NB4 (cell line): ENCODE data around the gene SHISA6.

Source experiments
- CTCF ChIP-seq: IDR thresholded peaks from one replicate; pipeline ENCODE4 v1.5.1; 2012; ENCODE audit warnings: low read depth, low read length
- POLR2A ChIP-seq: IDR thresholded peaks from 2 replicates; pipeline ENCODE4 v1.6.1; 2011; ENCODE audit warnings: mild to moderate bottlenecking; ENCODE audit not compliant: insufficient read length; ENCODE audit errors: extremely low read depth

- TF ChIP-seq CTCF, result no peak
- no peak for TF ChIP-seq POLR2A
These were observed 245.3 kb downstream of the SHISA6 start for GRCh38 chr17:11486101-11486867.
